ENCODE results near the gene GNG13.

- TF ChIP-seq ETS1 (IDR thresholded peaks at IDR 0.05) = no peak
- TF ChIP-seq EZH2phosphoT487 (IDR thresholded peaks at IDR 0.05; ENCODE audit: unreplicated experiment) = no peak
- no peak for TF ChIP-seq ZNF114 (CRISPR knock-in tag; IDR thresholded peaks at IDR 0.05)
- TF ChIP-seq CTCF (conservative IDR thresholded peaks at IDR 0.05; ENCODE audit: low read depth in 2 of 2) = no peak
- no peak for TF ChIP-seq EZH2 (IDR thresholded peaks at IDR 0.05; ENCODE audit: low read depth, unreplicated experiment)
- no peak for TF ChIP-seq POLR2AphosphoS5 (IDR thresholded peaks at IDR 0.05; ENCODE audit: low read depth)
- TF ChIP-seq CREB1 (CRISPR knock-in tag; IDR thresholded peaks at IDR 0.05; ENCODE audit: low read depth) = no peak
- TF ChIP-seq ZNF331 (CRISPR knock-in tag; IDR thresholded peaks at IDR 0.05; ENCODE audit: low read depth) = no peak
- TF ChIP-seq ZNF462 (CRISPR knock-in tag; IDR thresholded peaks at IDR 0.05) = no peak
These were observed 32.1 kb downstream of the GNG13 start for GRCh38 chr16:768428-768827.
